GM11168 (cell line): ENCODE measurements around the gene NKAIN4.
"Not testable (repeated sequence)": the region's sequence is repeated elsewhere in the genome, so short reads cannot be mapped to it uniquely, and the experiment has no call there.

Experiments used
- in situ Hi-C: fragments of 300-500 bp; cut with MboI; formaldehyde crosslinking; loops from one replicate; pipeline ENCODE4 v1.12.0; 2022; ENCODE audit warnings: low sequenced_read_pairs; ENCODE audit not compliant: unreplicated experiment

NKAIN4 gene

DNA sequence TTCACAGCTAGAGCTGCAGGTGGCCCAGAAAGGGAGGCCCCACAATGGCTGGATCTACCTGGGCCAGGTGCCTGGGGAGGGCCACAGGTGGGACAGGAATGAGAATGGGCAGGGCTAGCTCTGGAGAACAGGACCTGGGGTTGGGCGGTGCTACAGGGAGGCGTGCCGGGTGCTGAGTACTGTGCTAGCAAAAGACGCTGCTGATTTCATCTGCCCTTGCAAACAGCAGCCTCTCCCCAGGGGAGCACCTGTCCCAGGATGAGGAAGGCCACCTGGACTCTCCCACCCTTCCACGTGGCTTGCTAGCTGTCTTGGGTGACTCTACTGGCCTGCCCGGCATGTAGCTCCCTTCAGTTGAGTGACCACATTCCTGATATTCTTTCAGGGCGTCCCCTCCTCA, 31.7 kb downstream of the NKAIN4 start:
- in situ Hi-C loops, result no loop called here

DNA sequence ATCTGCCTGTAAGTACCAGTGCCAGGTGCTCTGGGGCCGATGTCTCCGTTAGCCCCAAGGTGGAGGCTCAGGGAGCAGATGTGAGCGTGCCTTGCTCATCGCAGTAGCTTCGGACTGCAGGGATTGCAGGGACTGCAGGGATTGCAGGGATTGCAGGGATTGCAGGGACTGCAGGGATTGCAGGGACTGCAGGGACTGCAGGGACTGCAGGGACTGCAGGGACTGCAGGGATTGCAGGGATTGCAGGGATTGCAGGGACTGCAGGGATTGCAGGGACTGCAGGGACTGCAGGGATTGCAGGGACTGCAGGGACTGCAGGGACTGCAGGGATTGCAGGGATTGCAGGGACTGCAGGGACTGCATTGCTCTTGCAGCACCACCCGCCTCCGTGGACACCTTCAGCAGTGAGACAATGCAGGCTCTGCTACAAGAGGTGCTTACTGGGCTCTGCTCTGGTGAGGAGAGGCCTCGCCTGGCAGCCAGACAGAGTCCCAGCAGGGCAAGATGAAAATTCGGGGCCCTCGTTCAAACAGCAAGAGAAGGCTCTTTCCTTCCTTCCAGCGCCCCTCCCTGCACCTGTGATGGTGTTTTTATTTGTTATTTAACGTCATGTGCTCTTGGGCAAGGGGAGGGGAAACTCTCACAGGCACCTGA, 32.7 kb downstream of the NKAIN4 start:
- in situ Hi-C loops, result not testable (repeated sequence)

DNA sequence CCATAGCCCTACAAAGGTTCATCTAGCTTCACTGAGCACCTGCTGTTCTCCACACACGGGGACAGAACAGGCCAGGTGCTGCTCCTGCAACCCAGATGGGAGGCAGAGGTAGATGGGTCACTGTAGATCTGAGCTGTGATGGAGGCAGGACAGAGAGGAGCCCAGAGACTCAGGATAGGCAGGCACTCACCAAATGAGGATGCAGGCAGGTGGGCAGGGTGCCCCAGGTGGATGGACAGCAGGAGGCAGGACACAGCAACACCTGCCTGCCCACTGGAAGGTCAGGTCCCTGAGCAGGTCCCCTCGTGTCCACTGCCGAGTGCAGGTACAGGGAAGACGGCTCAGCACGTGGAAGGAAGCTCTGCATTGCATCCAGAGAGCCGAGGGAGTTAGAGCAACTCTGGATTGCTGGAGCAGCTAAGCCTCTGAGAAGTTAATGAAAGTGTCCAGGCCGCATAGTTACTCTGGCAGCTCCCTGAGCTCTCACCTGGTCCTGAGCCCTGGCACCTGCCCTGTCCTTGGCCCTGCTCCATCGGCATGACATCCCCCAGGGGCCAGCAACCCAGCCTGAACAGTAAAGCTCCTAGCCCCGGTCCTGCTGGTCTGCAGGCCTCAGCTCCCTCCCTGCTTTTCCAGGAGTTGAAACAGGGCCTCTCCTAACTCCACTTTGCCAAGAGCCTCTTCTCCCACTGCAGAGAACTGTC, 33.4 kb downstream of the NKAIN4 start:
- in situ Hi-C loops, result no loop called here

DNA sequence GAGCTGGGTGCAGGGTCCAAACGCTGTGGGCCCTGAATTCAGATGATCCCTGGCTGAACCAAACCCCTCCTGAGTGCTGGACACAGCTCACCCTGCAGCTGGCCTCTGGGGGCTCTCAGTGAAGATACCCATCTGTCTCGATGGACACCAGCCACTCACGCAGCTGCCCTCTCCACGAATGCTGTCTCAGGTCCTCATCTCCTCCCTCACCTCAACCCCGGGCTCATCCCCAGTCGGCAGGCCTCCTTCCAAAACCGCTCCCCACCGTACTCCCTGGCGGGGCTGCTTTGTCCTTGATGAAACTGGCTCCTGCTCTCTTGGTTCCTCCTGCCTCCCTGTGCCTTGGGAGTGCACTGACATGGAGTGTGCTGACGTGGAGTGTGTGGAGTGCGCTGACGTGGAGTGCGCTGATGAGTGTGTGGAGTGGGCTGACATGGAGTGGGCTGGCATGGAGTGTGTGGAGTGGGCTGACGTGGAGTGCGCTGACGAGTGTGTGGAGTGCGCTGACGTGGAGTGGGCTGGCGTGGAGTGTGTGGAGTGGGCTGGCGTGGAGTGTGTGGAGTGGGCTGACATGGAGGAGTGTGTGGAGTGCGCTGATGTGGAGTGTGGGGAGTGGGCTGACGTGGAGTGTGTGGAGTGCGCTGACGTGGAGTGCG, 34.3 kb downstream of the NKAIN4 start:
- in situ Hi-C loops, result no loop called here

DNA sequence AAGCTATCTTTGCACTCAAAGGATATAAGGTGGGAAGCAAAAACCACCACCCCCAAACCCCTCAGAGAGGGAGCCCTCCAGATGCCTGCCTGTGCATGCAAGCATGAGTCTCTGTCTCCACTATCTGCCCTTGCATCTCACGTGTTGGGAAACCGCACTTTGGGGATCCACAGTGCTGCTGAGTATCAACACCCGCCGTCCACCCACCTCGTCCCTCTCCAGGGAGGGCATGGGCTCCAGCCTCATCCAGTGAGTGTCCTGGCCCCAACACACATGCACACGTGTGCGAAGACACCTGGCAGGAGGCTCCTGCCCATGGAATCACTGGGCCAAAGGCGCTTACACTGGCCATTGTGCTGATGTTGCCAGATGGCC, 34.8 kb downstream of the NKAIN4 start:
- in situ Hi-C loops, result no loop called here

DNA sequence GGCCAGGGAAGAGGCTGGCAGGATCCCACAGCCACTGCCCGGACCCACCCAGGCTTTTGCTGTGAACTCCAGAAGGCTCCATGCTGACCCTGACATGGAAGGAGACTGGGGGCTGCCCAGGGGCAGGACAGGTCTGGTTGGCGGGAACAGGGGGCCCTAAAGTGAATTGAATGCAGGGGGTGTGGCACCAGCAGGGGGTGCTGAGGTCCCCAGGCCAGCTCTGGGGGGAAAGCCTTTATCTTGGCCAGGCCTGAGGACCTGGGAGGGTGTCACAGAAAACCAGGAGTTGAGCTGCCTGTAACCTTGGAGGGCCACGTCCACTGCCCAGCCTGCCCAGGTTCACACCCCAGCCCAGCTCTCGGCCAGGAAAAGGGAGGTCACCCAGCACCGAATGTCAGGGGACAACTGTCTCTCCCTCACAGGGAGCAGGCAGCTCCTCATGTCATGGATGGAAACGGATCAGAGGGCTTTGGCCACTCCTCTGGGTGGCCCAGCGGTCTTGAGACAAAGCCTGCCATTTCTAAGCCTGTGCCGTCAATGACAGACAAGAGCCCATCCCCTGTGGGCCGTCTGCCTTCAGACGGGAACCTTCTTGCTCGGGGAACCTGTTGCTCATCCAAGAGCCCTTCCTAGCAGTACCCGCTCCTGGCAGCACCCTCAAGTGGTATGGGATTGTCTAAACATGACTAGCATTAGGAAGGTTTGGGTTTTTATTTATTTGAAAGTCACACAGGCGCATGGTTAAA, 35.4 kb downstream of the NKAIN4 start:
- in situ Hi-C loops, result no loop called here

DNA sequence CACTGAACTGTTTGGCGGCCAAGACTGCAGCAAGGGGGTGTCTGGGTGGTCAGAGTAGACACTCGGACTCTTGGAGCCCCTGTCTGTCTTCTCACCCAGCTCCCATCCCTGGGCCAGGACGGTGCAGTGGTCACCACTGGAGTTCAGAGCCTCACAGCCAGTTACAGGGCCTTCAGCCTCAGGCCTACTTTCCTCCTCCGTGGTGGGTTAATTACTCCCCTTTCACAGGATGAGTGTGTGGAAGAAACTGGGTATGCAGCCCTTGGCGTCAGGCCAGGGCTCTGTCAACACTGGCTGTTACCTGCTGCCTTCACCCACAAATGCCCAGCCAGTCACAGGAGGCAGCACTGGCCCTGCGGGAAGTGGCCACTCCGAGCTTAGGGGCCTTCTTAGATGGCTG, 36.6 kb downstream of the NKAIN4 start:
- in situ Hi-C loops, result no loop called here

DNA sequence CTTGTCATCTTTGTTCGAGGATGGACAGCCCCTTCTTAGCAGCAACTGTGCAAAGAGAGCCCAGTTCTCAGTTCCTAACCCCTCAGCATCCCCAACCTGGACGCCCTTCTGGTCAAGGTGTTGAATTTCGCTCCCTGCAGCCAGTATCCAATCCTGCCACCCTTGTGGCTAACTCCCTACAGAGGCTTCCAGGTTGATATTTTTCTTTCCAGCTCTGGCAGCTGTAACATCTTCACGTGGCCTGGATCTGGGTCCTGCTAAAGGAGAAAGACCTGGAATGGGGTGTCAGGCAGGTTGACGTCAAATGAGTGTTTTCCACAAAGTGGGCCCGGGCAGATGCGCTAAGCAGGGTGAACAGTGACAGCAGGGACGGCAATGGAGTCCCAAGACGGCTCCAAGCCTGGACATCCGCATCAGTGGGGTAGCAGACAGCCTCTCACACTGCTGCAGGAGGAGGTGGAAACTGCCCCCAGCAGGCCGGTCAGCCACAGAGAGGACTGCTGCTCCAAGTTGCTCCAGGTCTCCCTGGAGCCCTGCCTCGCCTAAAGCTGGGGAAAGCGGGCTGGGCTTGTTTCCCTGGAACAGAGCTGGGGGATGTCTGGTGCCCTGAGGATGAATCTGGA, 37.3 kb downstream of the NKAIN4 start:
- in situ Hi-C loops, result no loop called here

- in situ Hi-C loops, result no loop called here
Observed at GRCh38 chr20:63216041-63216848, 38.0 kb downstream of the NKAIN4 start, which contains the start of gene YTHDF1. Gene YTHDF1, minus strand, starts transcription at chr20:63216131. Its CDS starts 239 bp downstream, at chr20:63215892.

GRCh38 chr20:63215101-63216040, 38.9 kb downstream of the NKAIN4 start:
- in situ Hi-C loops, result no loop called here

GRCh38 chr20:63214514-63214913, 39.7 kb downstream of the NKAIN4 start:
- in situ Hi-C loops, result no loop called here

DNA sequence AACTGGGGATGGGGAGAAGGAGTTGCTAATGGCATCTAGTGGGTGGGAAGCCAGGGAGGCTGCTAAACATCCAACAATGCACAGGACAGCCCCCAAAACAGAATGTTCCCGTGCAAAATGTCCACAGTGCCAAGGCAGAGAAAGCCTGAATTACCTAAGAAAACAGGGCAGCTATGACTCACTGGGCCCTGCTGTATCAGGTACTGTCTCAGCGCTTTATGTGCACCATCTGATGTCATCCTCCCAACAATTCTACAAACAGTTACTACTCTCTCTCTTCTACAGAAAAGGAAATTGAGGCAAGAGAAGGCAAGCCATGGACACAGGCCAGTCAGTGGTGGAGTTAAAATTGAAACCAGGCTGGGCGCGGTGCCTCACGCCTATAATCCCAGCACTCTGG, 41.5 kb downstream of the NKAIN4 start:
- in situ Hi-C loops, result no loop called here

- in situ Hi-C loops, result no loop called here
Observed at GRCh38 chr20:63212393-63212730, 41.9 kb downstream of the NKAIN4 start.

DNA sequence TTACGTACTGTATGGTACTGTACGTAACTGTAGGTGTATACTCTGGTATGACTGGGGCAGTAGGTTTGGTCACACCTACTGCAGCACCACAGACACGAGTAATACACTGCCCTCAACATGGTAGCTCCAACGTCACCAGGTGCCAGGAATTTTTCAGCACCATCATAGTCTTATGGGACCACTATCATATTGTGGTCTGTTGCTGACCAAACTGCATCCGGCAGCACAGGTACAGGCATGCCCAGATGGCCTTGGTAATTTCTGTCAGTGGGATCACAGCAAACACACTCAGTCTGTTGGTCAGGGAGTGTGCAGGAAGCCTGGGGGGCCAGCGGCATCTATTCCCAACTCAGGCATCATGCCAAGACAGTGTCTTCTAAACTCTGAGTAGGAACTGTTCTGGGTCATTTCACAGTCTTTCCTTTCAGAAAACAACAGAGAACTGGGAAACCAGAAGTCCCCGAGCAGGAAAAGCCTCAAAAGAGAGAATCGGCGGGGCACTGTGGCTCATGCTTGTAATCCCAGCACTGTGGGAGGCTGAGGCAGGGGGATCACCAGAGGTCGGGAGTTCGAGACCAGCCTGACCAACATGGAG, 44.2 kb downstream of the NKAIN4 start:
- in situ Hi-C loops, result no loop called here

GRCh38 chr20:63208346-63208909, 45.8 kb downstream of the NKAIN4 start:
- in situ Hi-C loops, result no loop called here

DNA sequence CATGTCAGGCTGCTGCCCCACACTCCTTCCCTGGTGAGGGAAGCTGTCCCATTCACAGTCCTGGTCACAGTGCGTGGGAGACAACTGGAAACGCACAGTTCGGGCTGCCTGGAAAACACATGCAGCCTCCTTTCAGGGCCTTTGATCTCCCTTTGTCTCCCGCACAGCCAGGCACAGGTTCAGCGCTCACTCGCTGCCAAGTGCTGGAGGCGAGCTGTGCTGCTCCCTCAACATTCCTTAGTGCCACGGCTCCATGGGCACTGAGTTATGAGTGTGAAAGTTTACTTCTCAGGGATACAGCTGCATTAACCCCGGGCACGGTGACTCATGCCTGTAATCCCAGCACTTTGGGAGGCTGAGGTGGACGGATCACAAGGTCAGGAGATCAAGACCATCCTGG, 47.4 kb downstream of the NKAIN4 start:
- in situ Hi-C loops, result no loop called here

DNA sequence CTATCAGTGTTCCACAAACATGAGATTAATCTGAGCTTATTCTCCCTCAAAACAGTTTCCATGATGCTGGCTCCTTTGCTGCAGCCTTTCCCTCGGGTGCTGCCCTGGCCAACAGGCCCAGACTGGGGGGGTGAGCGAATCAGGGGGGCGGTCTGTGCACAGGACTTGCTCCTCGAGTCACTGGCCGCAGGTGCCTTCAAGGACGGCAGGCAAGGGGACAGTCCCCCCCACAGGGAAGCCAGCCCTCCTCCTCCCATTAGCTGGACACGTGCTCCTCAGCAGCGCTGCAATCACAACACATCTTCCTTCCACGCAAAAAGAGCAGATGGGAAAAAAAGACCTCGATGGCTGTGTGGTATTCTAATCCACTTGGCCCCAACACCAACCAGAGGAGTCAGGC, 48.4 kb downstream of the NKAIN4 start:
- in situ Hi-C loops, result no loop called here

- in situ Hi-C loops, result no loop called here
Observed at GRCh38 chr20:63204362-63204761, 49.9 kb downstream of the NKAIN4 start.
